Measurements from ENCODE around the gene FREM3.
A peak's percentile ranks its signal among the peaks of the same experiment; 100 is the strongest.

FREM3 gene

DNA sequence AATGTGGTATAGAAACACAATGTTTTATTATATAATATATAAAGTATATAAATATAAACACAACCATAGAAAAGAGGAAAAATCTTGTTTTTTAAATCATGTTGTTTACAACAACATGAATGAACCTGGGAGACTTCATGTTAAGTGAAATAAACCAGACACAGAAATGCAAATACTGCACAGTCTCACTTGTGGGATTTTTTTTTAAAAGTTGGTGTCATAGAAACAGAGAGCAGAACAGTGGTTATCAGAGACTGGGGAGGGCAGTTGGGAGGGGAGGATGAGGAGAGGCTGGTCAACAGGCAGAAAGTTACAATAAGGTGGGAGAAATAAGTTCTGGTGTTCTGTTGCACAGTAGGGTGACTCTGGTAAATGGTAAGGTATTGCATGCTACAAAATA is 57.1 kb downstream of the FREM3 start:
- TF ChIP-seq JUND (IDR thresholded peaks at IDR 0.05; ENCODE audit: low read depth), result no peak
- no peak for DNase-seq (ENCODE audit: low read depth in 1 of 2, low spot score in 1 of 2)
- in situ Hi-C loops (cut with HindIII; ENCODE audit: low pct_unique_long_range_greater_than_20kb, low sequenced_read_pairs), result no loop called here

- in situ Hi-C loops (cut with HindIII; ENCODE audit: low pct_unique_long_range_greater_than_20kb, low sequenced_read_pairs), result no loop called here
- no peak for TF ChIP-seq JUND (IDR thresholded peaks at IDR 0.05; ENCODE audit: low read depth)
Observed at GRCh38 chr4:143642611-143643010, 57.9 kb downstream of the FREM3 start.

DNA sequence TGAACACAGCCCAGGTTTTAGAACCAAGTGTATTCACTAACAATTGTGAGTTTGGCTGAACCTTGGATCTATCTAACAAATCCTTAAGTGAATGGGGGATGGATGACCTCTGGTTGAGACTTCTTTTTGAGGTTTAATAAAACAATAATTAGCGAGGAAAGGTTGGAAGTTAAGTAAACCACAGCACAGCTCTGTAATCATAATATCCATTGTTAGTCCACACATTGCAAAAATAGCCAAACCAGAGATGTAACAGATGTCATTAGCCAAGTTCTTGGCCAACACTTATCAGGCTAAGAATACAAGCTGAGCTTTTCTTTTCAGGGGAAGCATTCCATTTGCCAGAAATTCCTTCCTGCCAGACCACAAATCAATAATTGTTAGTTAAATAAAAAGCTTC is 59.1 kb downstream of the FREM3 start:
- DNase-seq (ENCODE audit: low read depth in 1 of 2, low spot score in 1 of 2), result no peak
- in situ Hi-C loops (cut with HindIII; ENCODE audit: low pct_unique_long_range_greater_than_20kb, low sequenced_read_pairs), result no loop called here
- no peak for TF ChIP-seq JUND (IDR thresholded peaks at IDR 0.05; ENCODE audit: low read depth)

More at GRCh38 chr4:143642611-143643010, 57.9 kb downstream of the FREM3 start:
- DNase-seq (ENCODE audit: low read depth in 1 of 2, low spot score in 1 of 2), result no peak

DNA sequence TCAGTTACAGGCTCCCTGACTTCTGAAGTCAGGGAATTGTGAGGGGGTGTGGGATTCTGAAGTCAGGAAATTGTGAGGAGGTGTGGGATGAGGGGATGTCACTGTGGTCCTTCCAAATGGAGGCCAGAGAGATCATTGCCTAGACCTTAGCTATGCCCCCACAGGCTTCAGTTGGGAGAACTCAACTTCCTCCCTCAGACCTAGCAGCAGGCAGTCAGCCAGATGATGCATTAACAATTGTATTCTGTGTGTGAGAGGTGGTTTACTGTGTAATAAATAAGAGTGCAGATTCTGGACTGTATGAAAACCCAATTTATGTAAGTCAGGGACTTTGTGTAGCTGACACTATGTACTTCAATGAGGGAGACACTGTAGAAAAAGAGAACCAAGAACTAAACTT is 65.7 kb downstream of the FREM3 start:
- in situ Hi-C loops (cut with HindIII; ENCODE audit: low pct_unique_long_range_greater_than_20kb, low sequenced_read_pairs), result no loop called here
- no peak for DNase-seq (ENCODE audit: low read depth in 1 of 2, low spot score in 1 of 2)
- TF ChIP-seq JUND (IDR thresholded peaks at IDR 0.05; ENCODE audit: low read depth), result no peak

- DNase-seq (ENCODE audit: low read depth in 1 of 2, low spot score in 1 of 2), result no peak
- in situ Hi-C loops (cut with HindIII; ENCODE audit: low pct_unique_long_range_greater_than_20kb, low sequenced_read_pairs), result no loop called here
- no peak for TF ChIP-seq JUND (IDR thresholded peaks at IDR 0.05; ENCODE audit: low read depth)
Observed at GRCh38 chr4:143633833-143634232, 66.6 kb downstream of the FREM3 start.

- DNase-seq (ENCODE audit: low read depth in 1 of 2, low spot score in 1 of 2), result peak in 1 of 2 experiments; percentile 4
- no peak for TF ChIP-seq JUND (IDR thresholded peaks at IDR 0.05; ENCODE audit: low read depth)
- in situ Hi-C loops (cut with HindIII; ENCODE audit: low pct_unique_long_range_greater_than_20kb, low sequenced_read_pairs), result no loop called here
Observed at GRCh38 chr4:143626134-143626911, 74.2 kb downstream of the FREM3 start.

GRCh38 chr4:143625632-143626031 is 74.8 kb downstream of the FREM3 start:
- no peak for TF ChIP-seq JUND (IDR thresholded peaks at IDR 0.05; ENCODE audit: low read depth)
- DNase-seq (ENCODE audit: low read depth in 1 of 2, low spot score in 1 of 2), result no peak
- in situ Hi-C loops (cut with HindIII; ENCODE audit: low pct_unique_long_range_greater_than_20kb, low sequenced_read_pairs), result no loop called here

GRCh38 chr4:143623896-143624295 is 76.6 kb downstream of the FREM3 start:
- no peak for TF ChIP-seq JUND (IDR thresholded peaks at IDR 0.05; ENCODE audit: low read depth)
- in situ Hi-C loops (cut with HindIII; ENCODE audit: low pct_unique_long_range_greater_than_20kb, low sequenced_read_pairs), result no loop called here
- DNase-seq (ENCODE audit: low read depth in 1 of 2, low spot score in 1 of 2), result no peak

GRCh38 chr4:143618811-143619210 is 81.7 kb downstream of the FREM3 start:
- TF ChIP-seq JUND (IDR thresholded peaks at IDR 0.05; ENCODE audit: low read depth), result no peak

GRCh38 chr4:143617994-143618679 is 82.3 kb downstream of the FREM3 start:
- no peak for DNase-seq (ENCODE audit: low read depth in 1 of 2, low spot score in 1 of 2)

More at GRCh38 chr4:143618811-143619210, 81.7 kb downstream of the FREM3 start:
- in situ Hi-C loops (cut with HindIII; ENCODE audit: low pct_unique_long_range_greater_than_20kb, low sequenced_read_pairs), result no loop called here
- no peak for DNase-seq (ENCODE audit: low read depth in 1 of 2, low spot score in 1 of 2)

GRCh38 chr4:143616771-143617170 is 83.7 kb downstream of the FREM3 start:
- no peak for TF ChIP-seq JUND (IDR thresholded peaks at IDR 0.05; ENCODE audit: low read depth)
- in situ Hi-C loops (cut with HindIII; ENCODE audit: low pct_unique_long_range_greater_than_20kb, low sequenced_read_pairs), result no loop called here
- peak in 1 of 2 experiments; percentile 5 for DNase-seq (ENCODE audit: low read depth in 1 of 2, low spot score in 1 of 2)

More at GRCh38 chr4:143617994-143618679, 82.3 kb downstream of the FREM3 start:
- in situ Hi-C loops (cut with HindIII; ENCODE audit: low pct_unique_long_range_greater_than_20kb, low sequenced_read_pairs), result no loop called here
- no peak for TF ChIP-seq JUND (IDR thresholded peaks at IDR 0.05; ENCODE audit: low read depth)

DNA sequence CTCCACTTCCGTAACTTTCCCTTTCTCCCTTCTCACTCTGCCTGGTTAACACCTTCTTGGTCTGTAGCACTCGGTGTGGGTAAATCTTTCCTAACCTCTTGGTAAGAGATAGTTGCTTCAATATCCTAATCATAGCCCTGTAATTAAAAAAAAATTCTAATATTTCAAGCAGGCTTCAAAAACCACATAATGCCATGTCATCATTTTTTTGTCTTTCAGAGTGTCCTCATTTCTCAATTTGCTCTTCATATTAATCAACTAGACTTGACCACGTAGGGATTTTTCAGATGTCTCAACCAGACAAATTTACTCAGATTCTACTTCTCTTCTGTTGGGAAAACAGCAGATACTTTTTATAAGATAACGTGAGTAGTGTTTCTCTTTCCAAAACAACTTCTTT is 91.0 kb downstream of the FREM3 start:
- in situ Hi-C loops (cut with HindIII; ENCODE audit: low pct_unique_long_range_greater_than_20kb, low sequenced_read_pairs), result no loop called here
- no peak for DNase-seq (ENCODE audit: low read depth in 1 of 2, low spot score in 1 of 2)
- no peak for TF ChIP-seq JUND (IDR thresholded peaks at IDR 0.05; ENCODE audit: low read depth)

GRCh38 chr4:143606480-143606879 is 94.0 kb downstream of the FREM3 start:
- TF ChIP-seq JUND (IDR thresholded peaks at IDR 0.05; ENCODE audit: low read depth), result no peak
- in situ Hi-C loops (cut with HindIII; ENCODE audit: low pct_unique_long_range_greater_than_20kb, low sequenced_read_pairs), result no loop called here
- peak in 1 of 2 experiments; percentile 44 for DNase-seq (ENCODE audit: low read depth in 1 of 2, low spot score in 1 of 2)

Measured in T47D (cell line).